RWPE2 (cell line): ENCODE data around the gene CAPN8.

Source experiments
- ATAC-seq: fragments of 200-7000 bp; cut with Tn5 transposase; 3 replicates; pipeline ENCODE4 v1.9.1; 2021; ENCODE audit warnings: low read depth
- DNase-seq: peaks from one replicate; pipeline ENCODE4 v3.0.0-alpha.2; 2020; ENCODE audit warnings: low spot score
- H3K27ac ChIP-seq: fragments of 450-650 bp; 2 replicates; pipeline ENCODE4 v1.5.1; 2017; ENCODE audit warnings: mild to moderate bottlenecking; ENCODE audit not compliant: poor library complexity, severe bottlenecking
- H3K27me3 ChIP-seq: fragments of 250-450 bp; sonication (Bioruptor Pico); 2 replicates; pipeline ENCODE4 v1.5.1; 2021; ENCODE audit warnings: mild to moderate bottlenecking, moderate library complexity; ENCODE audit not compliant: insufficient read depth, poor library complexity, severe bottlenecking
- H3K36me3 ChIP-seq: fragments of 250-450 bp; sonication (Bioruptor Pico); 2 replicates; pipeline ENCODE4 v1.5.1; 2020; ENCODE audit warnings: low read depth, mild to moderate bottlenecking, moderate library complexity
- H3K4me1 ChIP-seq: fragments of 250-450 bp; sonication (Bioruptor Pico); 2 replicates; pipeline ENCODE4 v1.5.1; 2021; ENCODE audit warnings: mild to moderate bottlenecking, moderate library complexity; ENCODE audit not compliant: insufficient read depth, poor library complexity, severe bottlenecking
- H3K4me3 ChIP-seq: fragments of 250-450 bp; sonication (Bioruptor Pico); 2 replicates; pipeline ENCODE4 v1.5.1; 2021; ENCODE audit warnings: mild to moderate bottlenecking, moderate library complexity; ENCODE audit not compliant: severe bottlenecking
- H3K9me3 ChIP-seq: fragments of 250-450 bp; sonication (Bioruptor Pico); 2 replicates; pipeline ENCODE4 v1.5.1; 2021; ENCODE audit warnings: mild to moderate bottlenecking, moderate library complexity; ENCODE audit not compliant: severe bottlenecking
- CTCF ChIP-seq: fragments of 450-650 bp; IDR thresholded peaks from one replicate; pipeline ENCODE4 v1.5.1; 2017; ENCODE audit warnings: mild to moderate bottlenecking, moderate library complexity; ENCODE audit not compliant: poor library complexity, severe bottlenecking

CAPN8 gene

GRCh38 chr1:223549740-223550139, 115.8 kb downstream of the CAPN8 start:
- no peak for ATAC-seq
- Histone ChIP-seq H3K27me3 (no peaks in the 10 kb centered on the region), H3K27ac (no peak overlapping the region), H3K9me3 (no peaks in the 10 kb centered on the region), H3K36me3 (no peaks in the 10 kb centered on the region), H3K4me1 (no peaks in the 10 kb centered on the region), H3K4me3 (no peak overlapping the region)
- DNase-seq: no peak
- no peak for TF ChIP-seq CTCF

DNA sequence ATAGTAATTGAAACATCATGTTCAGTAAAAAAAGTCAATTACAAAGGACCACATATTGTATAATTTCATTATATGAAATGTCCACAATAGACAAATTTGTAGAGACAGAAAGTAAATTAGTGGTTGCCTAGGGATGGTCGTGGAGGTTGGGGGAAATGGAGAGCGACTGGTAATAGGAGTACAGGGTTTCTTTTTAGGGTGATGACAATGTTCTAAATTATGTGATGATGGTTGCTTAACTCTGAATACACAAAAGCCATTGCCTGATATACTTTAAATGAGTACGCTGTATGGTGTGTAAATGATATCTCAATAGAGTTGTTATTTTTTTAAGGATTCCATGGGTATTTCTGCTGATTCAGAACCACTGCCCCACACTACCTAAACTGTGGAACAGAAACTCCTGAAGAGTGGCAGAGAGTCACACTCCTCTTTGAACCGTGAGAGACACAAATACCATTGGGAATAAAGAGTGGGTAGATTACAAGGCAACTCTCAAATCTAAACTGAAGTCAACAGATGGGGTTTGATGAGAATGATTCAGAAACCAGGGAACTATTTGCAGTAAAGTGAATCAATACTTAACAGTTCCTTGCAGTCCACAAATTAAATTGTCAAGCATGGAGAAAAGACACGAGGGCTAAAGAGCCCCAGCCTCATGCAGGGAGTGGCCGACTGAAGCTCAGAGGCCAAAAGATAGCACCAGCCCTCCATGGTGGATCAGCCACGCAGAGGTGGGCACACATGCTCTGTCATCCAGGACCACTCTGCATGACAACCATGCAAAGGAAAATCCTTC, 118.0 kb downstream of the CAPN8 start:
- no peaks in the 10 kb centered on the region for H3K4me1 ChIP-seq
- H3K27me3 ChIP-seq: no peaks in the 10 kb centered on the region
- H3K9me3 ChIP-seq: no peaks in the 10 kb centered on the region
- no peak overlapping the region for H3K27ac ChIP-seq
- H3K36me3 ChIP-seq: no peaks in the 10 kb centered on the region
- no peak for ATAC-seq
- no peak for DNase-seq
- no peak for TF ChIP-seq CTCF
- no peak overlapping the region for H3K4me3 ChIP-seq

DNA sequence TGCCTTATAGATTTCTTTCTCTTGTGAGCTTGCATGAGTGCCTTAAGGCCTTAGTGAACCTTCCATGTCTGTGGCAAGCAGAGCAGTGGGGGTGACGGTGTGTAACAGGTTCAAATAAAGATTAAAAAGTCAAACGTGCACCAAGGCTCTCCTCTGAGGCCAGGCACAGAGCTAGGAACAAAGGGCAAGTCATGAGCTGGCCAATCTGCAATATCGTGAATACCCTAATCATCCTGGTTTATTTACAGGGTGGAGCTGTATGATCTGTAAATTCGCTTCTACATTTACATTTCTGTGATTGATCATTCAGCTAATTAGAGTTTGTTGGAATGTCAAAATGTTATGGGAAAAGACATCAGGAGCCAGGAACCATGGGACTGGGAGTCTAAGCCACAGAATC, 120.2 kb downstream of the CAPN8 start:
- no peak for DNase-seq
- H3K27me3 ChIP-seq: no peaks in the 10 kb centered on the region
- H3K4me3 ChIP-seq: no peak overlapping the region
- no peak for TF ChIP-seq CTCF
- H3K9me3 ChIP-seq: no peaks in the 10 kb centered on the region
- ATAC-seq: no peak
- no peaks in the 10 kb centered on the region for H3K4me1 ChIP-seq
- H3K36me3 ChIP-seq: no peaks in the 10 kb centered on the region
- H3K27ac ChIP-seq: no peak overlapping the region

DNA sequence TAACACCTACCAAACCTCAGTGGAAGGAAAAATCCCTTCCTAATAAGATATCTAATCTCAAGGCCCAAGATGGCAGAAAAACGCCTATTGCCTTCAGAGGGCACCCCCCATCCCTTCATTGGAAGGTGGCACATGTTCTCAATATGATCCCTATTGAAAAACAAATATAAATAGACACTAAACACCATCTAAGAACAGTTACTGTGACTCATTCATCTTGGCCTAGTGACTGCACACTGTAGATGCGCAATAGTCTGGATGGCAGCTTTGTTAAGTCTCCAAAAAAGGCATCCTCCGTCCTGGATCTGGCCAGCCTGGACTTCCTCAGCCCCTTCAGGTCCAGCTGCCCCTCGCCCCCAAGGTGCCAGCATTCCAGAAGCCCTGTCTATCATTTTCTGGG, 121.9 kb downstream of the CAPN8 start:
- H3K36me3 ChIP-seq: no peaks in the 10 kb centered on the region
- DNase-seq (no peak), ATAC-seq (no peak)
- no peak overlapping the region for H3K27ac ChIP-seq
- no peaks in the 10 kb centered on the region for H3K27me3 ChIP-seq
- no peak overlapping the region for H3K4me3 ChIP-seq
- no peaks in the 10 kb centered on the region for H3K9me3 ChIP-seq
- TF ChIP-seq CTCF: no peak
- H3K4me1 ChIP-seq: no peaks in the 10 kb centered on the region

GRCh38 chr1:223542831-223543230, 122.7 kb downstream of the CAPN8 start:
- no peak for DNase-seq
- TF ChIP-seq CTCF: no peak
- Histone ChIP-seq H3K36me3 (no peaks in the 10 kb centered on the region), H3K27ac (no peak overlapping the region), H3K9me3 (no peaks in the 10 kb centered on the region), H3K27me3 (no peaks in the 10 kb centered on the region), H3K4me1 (no peaks in the 10 kb centered on the region), H3K4me3 (no peak overlapping the region)
- ATAC-seq: no peak
